Inflammatory macrophage treated with lipopolysaccharide for 1 hour (primary cell): ENCODE data around the gene LBX1.

Experiments used
- DNase-seq, 2 donors: peaks; one replicate each; pipeline ENCODE4 v3.0.0-alpha.2; 2020 to 2022

LBX1 gene, protein sequence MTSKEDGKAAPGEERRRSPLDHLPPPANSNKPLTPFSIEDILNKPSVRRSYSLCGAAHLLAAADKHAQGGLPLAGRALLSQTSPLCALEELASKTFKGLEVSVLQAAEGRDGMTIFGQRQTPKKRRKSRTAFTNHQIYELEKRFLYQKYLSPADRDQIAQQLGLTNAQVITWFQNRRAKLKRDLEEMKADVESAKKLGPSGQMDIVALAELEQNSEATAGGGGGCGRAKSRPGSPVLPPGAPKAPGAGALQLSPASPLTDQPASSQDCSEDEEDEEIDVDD

GRCh38 chr10:101229266-101230182 lies at the start of gene LBX1:
Gene LBX1, minus strand, starts transcription at chr10:101229463. Its CDS starts 648 bp downstream, at chr10:101228815.
- no peak for DNase-seq

GRCh38 chr10:101273741-101274140 lies 44.5 kb upstream of the LBX1 start:
- DNase-seq = no peak

- DNase-seq = no peak
Observed at GRCh38 chr10:101273330-101273729, 44.1 kb upstream of the LBX1 start.

- DNase-seq = peak; percentile 29 to 80
Observed at GRCh38 chr10:101272229-101272868, 43.1 kb upstream of the LBX1 start.

DNA sequence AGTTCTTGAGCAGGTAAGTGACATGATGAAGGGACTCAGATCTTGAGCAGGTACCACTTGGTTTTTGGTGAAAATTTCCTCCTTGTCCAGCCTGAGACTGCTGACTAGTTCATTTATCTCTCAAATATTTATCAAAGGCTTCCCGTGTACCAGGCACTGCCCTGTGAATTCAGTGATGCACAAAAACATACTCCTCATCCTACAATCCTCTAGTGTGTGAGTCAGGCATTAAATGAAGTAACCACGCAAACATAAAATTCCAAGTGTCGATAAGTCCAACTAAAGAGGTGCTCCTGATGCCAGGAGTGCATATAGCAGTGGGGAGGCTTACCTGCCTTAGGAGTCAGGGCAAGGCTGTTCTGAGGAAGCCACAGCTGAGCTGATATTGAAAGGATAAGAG lies 41.5 kb upstream of the LBX1 start:
- no peak for DNase-seq

GRCh38 chr10:101267776-101268175 lies 38.5 kb upstream of the LBX1 start:
- no peak for DNase-seq

DNA sequence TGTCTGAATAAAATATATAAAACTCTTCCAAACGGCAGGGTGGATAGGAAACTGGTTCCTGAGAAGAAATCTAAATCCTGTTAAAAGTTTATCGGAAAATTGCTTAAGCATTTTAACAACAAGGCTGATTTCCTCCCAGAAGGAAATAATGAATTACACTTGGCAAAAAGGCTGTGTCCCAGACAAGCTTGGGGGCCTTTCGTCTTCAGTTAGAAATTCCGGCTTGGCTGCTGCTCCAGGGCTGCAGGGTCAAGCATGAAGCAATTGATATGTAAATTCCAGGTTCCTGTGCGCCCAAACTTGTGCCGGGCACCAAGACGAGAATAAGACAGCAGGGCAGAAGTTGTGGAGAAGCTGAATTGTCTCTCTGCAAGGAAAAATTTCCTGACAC lies 38.0 kb upstream of the LBX1 start:
- DNase-seq = no peak

DNA sequence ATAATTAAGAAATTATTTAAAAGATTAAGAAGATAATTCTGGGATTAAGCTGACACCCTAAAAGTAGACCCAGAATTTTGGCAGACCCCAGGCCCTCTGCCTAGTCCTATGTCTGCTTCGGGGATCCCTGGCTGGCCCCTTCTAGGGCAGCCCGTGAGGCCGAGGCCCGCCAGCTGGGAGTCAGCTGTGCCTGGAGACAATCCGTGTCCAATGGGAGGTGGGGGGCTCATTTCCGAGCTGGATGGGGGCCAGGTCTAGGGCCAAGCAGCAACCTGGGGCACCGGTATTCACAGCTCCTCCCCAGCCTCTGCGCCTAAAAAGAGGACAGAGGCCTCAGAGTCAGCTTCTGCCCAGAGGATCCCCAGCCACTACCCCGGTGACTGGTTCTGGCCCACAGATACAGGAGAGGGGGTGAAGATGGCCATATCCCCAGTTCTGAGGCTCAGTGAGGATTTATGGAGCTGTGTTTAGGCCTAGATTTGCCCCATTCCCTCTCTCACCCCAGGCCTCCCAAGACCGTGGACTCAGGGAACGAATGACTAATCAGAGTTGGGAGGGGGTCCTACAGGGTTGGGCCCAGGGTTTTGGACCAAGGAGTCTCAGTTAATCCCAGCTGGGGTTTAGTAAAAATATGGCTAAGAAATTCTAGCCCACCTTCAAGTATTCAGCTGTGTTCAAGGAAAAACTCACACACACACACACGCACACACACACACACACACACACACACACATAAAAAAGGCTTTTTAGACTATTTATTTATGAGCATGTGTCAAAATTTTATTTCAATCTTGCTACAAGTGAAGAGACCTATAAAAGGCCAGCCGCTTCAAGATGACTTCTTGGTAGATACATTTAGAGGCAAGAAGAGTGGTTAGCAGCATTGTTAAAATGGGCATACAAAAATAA lies 37.4 kb upstream of the LBX1 start:
- no peak for DNase-seq

DNA sequence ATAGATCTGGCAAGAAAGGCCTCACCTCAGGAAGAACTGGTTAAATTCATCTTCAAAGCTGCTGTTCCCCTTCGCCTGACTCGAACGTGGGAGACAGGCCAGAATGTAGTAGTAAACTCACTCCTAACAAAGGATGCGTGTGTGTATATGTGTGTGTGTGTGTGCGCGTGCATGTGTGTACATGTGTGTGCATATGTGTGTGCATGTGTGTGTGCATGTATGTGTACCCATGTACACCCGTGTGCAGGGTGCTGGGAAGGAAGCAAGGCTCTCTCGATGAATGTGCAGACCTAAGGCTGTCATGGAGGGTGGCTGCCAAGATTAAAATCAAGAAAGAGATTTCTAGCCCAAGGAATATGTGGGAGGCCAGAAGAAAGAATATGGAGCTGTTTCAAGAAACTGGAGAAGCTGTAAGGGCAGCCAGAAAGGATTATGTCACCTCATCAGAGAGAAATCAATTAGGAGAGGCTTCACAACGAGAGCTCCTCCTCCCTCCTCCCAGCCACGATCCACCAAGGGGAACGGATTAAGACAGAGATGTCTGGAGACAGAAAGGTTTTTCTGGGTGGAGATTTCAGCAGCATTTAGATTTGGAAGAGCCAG lies 34.0 kb upstream of the LBX1 start:
- DNase-seq = no peak

- no peak for DNase-seq
Observed at GRCh38 chr10:101262147-101262546, 32.9 kb upstream of the LBX1 start.

- no peak for DNase-seq
Observed at GRCh38 chr10:101261702-101262101, 32.4 kb upstream of the LBX1 start.

DNA sequence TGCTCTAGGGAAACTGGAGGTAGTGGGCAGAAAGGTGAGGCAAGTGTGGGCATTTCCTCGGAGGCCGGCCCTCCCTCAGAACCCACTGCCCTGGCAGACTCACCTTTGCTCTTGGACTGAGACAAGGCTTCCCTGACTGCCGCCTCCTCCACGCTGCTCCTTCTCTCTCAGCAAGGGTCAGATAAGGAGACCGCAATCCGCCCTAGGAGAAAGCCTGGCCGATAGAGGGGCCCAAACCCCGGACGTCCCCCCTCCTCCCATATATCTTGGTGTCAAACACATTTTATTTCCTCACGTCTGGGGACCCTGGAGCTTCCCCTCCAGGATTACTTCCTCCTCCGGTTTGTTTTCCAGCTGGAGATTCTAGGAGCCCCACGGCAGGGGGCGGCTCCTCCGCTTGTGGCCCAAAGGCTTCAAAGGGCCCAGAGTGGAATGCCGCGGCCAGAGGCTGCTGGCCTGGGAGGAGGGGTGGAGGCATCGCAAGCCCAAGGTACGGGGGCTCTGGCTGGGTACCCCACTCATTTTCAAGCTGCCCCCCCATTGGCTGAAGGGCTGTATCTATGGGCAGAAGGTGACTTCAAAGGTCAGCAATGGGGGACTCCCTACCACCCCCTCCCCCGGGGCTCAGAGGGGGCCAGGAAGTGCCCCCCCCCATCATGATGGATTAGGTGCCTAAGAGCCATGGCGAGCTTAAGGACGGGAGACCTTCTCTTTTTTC lies 31.7 kb upstream of the LBX1 start:
- no peak for DNase-seq

DNA sequence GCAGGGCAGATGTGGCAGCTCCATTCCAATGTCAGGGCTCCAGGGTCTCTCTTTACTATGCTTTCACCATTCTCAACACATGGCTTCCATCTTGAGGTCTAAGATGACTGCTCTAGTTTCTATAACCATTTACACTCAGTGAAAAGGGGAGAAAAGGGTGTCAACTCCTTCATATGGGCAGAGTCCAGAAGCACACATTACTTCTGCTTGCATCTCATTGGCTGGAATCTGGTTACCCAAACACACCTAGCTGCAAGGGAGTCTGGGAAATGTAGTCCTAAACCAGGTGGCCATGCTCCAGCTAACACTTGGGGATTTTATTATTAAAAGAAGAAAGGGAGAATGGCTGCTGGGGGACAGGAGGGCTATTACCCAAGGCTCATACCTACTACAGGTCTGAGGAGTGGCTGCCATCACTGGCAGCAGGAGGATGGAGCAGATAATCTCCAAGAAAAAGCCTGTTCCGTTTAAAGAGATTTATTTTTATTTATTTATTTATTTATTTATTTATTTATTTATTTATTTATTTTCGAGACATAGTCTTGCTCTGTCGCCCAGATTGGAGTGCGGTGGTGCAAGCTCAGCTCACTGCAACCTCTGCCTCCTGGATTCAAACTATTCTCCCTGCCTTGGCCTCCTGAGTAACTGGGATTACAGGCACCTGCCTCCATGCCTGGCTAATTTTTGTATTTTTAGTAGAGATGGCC lies 29.1 kb upstream of the LBX1 start:
- peak in 1 of 2 donors; percentile 20 for DNase-seq

GRCh38 chr10:101257491-101257890 lies 28.2 kb upstream of the LBX1 start:
- DNase-seq = no peak

DNA sequence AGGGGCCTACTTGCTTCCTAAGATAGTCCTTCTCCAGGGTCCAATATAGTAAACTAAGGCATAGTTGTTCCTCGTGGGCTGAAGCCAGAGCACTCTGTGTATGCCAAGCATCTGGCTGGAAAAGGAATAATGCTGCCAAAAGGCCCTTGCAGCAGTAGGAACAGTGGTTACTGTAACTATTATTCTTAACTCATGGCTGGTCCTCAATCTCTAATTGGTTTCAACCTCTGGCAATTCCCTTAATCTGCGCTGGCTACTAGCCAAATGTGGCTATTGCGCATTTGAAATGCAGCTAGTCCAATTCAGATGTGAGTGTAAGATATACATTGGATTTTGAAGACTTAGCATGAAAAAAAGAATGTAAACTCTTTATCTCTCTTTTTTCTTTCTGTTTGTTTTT lies 27.8 kb upstream of the LBX1 start:
- no peak for DNase-seq

DNA sequence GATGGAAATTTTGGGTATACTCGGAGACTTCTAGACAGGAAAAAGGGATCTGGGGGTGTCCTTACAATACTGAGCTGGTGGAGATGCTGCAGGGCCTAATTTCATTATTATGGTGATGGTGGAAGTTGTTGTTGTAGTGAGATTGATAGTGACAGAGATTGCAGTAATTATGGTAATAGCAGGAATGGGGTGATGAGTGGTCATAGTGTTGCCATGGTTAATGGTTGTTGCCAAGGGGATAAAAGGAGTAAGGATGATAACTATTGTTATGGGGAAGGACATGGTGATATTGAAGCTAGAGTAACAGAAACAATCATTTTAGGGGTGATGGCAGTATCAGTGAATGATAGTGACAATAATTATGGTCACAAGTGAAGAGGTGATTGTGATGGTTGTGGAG lies 27.1 kb upstream of the LBX1 start:
- DNase-seq = no peak

GRCh38 chr10:101250136-101250535 lies 20.9 kb upstream of the LBX1 start:
- no peak for DNase-seq

DNA sequence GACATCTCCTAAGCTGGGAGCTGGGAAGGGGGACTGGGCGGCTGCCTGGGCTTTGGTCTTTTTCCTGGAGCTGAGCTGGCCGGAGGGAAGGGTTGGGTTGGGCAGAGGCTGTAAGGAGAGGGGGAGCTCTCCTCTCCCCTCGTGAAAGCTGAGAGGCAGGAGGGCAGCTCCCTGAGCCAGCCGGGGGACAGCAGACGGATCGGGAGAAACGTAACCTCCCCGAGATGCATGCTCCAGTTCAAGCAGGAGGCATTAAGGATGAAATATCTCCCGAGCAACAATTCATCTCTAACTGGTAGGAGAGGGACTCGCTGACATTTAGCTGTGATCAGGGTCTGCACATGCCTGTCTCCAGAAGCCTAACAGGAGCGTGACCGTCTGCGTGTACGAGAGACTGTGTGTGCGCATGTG lies 19.9 kb upstream of the LBX1 start:
- DNase-seq = no peak

GRCh38 chr10:101246639-101247038 lies 17.4 kb upstream of the LBX1 start:
- DNase-seq = no peak

DNA sequence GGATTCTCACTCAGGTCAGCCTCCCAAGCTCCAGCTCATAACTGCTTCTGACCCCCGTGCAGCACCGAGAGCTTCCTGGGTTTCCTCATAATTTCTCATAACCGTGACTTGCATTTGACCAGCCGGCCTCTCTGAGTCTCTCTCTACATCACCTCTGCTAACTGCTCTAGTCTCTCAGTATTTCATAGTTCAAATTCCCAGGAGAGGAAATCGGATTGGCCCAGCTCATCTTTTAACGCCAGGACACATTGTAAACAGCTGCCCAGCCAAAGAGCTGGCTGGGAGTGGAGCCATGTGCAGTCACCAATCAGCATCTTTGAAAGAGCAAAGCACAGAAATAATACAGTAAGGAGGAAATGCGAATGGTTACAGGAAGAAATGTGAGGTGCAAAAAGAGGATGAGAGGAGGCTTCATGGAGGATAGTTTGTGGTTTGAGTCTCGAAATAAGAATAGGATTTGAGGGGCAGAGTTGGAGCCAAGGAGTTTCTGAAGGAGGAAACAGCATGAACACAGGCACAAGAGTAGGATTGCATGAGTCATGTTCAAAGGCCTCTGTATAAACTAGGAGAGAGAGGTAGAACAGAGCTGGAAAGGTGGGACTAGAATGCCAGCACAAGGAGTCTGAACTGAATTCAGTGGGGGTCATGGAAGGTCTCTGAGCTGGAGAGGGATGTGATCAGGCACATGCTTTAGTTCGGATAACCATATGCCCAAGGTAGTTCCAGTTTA lies 15.2 kb upstream of the LBX1 start:
- DNase-seq = no peak
